Thyroid gland (tissue), 4 donors: Measurements from ENCODE around the gene PTGDS. TPM values are rescaled to one million over a fixed set of nuclear protein-coding genes. Genes with fewer than 3 reads are reported as not detected.

Experiments used
- DNase-seq, 2 donors: peaks; one replicate each; pipeline ENCODE4 v3.0.0-alpha.2; 2019
- H3K27ac ChIP-seq, 3 donors: fragments of 200-600 bp; sonication (generic); 1 replicate in 2 of 3; 2 replicates in 1 of 3; pipeline ENCODE4 v1.5.1; 2016 to 2019; ENCODE audit warnings: mild to moderate bottlenecking in 1 of 3, moderate library complexity in 1 of 3
- H3K27me3 ChIP-seq: fragments of 200-600 bp; sonication (generic); one replicate; pipeline ENCODE4 v1.5.1; 2019
- H3K36me3 ChIP-seq, 2 donors: fragments of 200-600 bp; sonication (generic); one replicate each; pipeline ENCODE4 v1.5.1; 2016 to 2019
- H3K4me1 ChIP-seq, 2 donors: fragments of 200-600 bp; sonication (generic); one replicate each; pipeline ENCODE4 v1.5.1; 2017 to 2019
- H3K4me3 ChIP-seq, 3 donors: fragments of 200-600 bp; sonication (generic); replicated peaks in 1 of 3; 1 replicate in 2 of 3; 2 replicates in 1 of 3; pipeline ENCODE4 v1.5.1; 2016; ENCODE audit warnings: mild to moderate bottlenecking in 1 of 3
- H3K9me3 ChIP-seq: fragments of 200-600 bp; sonication (generic); one replicate; pipeline ENCODE4 v1.5.1; 2017
- CTCF ChIP-seq, 6 experiments: fragments of 200-600 bp in 3 of 6; fragments of 450-650 bp in 3 of 6; sonication (generic) in 3 of 6; IDR thresholded peaks; one replicate each; pipeline ENCODE4 v1.5.1; 2016 to 2019; ENCODE audit warnings: antibody characterized with exemption in 6 of 6, mild to moderate bottlenecking in 2 of 6, inconsistent platforms in 1 of 6, moderate library complexity in 1 of 6
- POLR2A ChIP-seq, 2 donors: fragments of 450-650 bp; IDR thresholded peaks; one replicate each; pipeline ENCODE4 v1.6.1; 2017; ENCODE audit warnings: antibody characterized with exemption in 2 of 2, mild to moderate bottlenecking in 2 of 2, moderate library complexity in 1 of 2
- WGBS, 2 donors: methylation state at CpG; one replicate each; pipeline ENCODE4 v1.1.5; 2017; 5-methylcytosine and 5-hydroxymethylcytosine counted together
- intact Hi-C: fragments of 100-400 bp; cut with DNase I; formaldehyde crosslinking; loops from one replicate; pipeline ENCODE4 v1.15.1; 2023
- total RNA-seq, 4 donors: library from RNA; depleted of rRNA; stranded (reverse); fragments of >200 nt; gene quantifications; one replicate each; pipeline ENCODE4 v1.2.3, GENCODE V29; 2016

PTGDS gene
- total RNA-seq, 4 donors from 2014 or later = 5.0 to 39.5 (median 33.9) TPM

- 79 to 86% methylated on average over 17 to 18 of the region's 28 CpGs for WGBS, 2 donors
- TF ChIP-seq POLR2A (IDR thresholded peaks at IDR 0.05) = no peak
- no peak for TF ChIP-seq CTCF (IDR thresholded peaks at IDR 0.05)
- intact Hi-C loops = no loop called here
- Histone ChIP-seq H3K4me1 (peaks cover 4 to 24% of the 10 kb centered on the region in 2 donors), H3K27me3 (no peaks in the 10 kb centered on the region), H3K36me3 (no peaks in the 10 kb centered on the region), H3K27ac (no peak overlapping the region), H3K9me3 (no peaks in the 10 kb centered on the region), H3K4me3 (no peak overlapping the region)
- no peak for DNase-seq
Measured at GRCh38 chr9:136958898-136959850, 18.1 kb upstream of the PTGDS start.

- no peak overlapping the region for H3K4me3 ChIP-seq
- H3K36me3 ChIP-seq = no peaks in the 10 kb centered on the region
- no peak overlapping the region for H3K27ac ChIP-seq
- H3K4me1 ChIP-seq = peaks cover 4 to 23% of the 10 kb centered on the region in 2 donors
- no peaks in the 10 kb centered on the region for H3K9me3 ChIP-seq
- 69 to 75% methylated on average over 14 to 16 of the region's 19 CpGs for whole genome bisulfite sequencing, 2 donors
- H3K27me3 ChIP-seq = no peaks in the 10 kb centered on the region
- intact Hi-C loops = no loop called here
- TF ChIP-seq POLR2A (IDR thresholded peaks at IDR 0.05) (no peak), CTCF (IDR thresholded peaks at IDR 0.05) (no peak)
- DNase-seq = peak; percentile 47 to 57
Measured at GRCh38 chr9:136960212-136960937, 16.9 kb upstream of the PTGDS start.

GRCh38 chr9:136960938-136961275, 16.4 kb upstream of the PTGDS start:
- Histone ChIP-seq H3K4me3 (no peak overlapping the region), H3K4me1 (peaks cover 4 to 25% of the 10 kb centered on the region in 2 donors), H3K9me3 (no peaks in the 10 kb centered on the region), H3K36me3 (no peaks in the 10 kb centered on the region), H3K27me3 (no peaks in the 10 kb centered on the region), H3K27ac (no peak overlapping the region)
- TF ChIP-seq CTCF (IDR thresholded peaks at IDR 0.05) = no peak
- no peak for TF ChIP-seq POLR2A (IDR thresholded peaks at IDR 0.05)
- no peak for DNase-seq
- intact Hi-C loops = no loop called here
- WGBS, 2 donors = 77 to 84% methylated on average over 9 to 12 of the region's 15 CpGs

GRCh38 chr9:136961279-136962065, 15.8 kb upstream of the PTGDS start:
- no peak overlapping the region for H3K27ac ChIP-seq
- no peaks in the 10 kb centered on the region for H3K27me3 ChIP-seq
- H3K36me3 ChIP-seq = no peaks in the 10 kb centered on the region
- H3K4me1 ChIP-seq = peaks cover 4 to 30% of the 10 kb centered on the region in 2 donors
- no peak for TF ChIP-seq CTCF (IDR thresholded peaks at IDR 0.05)
- TF ChIP-seq POLR2A (IDR thresholded peaks at IDR 0.05) = no peak
- intact Hi-C loops = no loop called here
- H3K9me3 ChIP-seq = no peaks in the 10 kb centered on the region
- 76 to 82% methylated on average over 4 to 16 of the region's 23 CpGs for WGBS, 2 donors
- no peak overlapping the region for H3K4me3 ChIP-seq
- no peak for DNase-seq
